Pancreas (tissue), 10 donors: ENCODE data around the gene SRSF4. TPM values are rescaled to one million over a fixed set of nuclear protein-coding genes. Genes with fewer than 3 reads are reported as not detected.
"Not testable (repeated sequence)": the region's sequence is repeated elsewhere in the genome, so short reads cannot be mapped to it uniquely, and the experiment has no call there.

Source experiments
- ATAC-seq, 4 donors: fragments of 200-7000 bp; cut with Tn5 transposase; one replicate each; pipeline versions ENCODE4 v1.8.0 to v1.9.1; 2020; ENCODE audit warnings: mild to moderate bottlenecking in 4 of 4, moderate library complexity in 4 of 4
- DNase-seq, 6 donors: peaks; one replicate each; pipeline ENCODE4 v3.0.0-alpha.2; 2020
- FAIRE-seq: peaks from 2 replicates; lab custom pipeline; 2012; peaks lifted over from hg19 to GRCh38; lab: Jason Lieb, UNC
- H3K27ac ChIP-seq, 4 donors: fragments of 200-600 bp; sonication (generic); 1 replicate in 3 of 4; 2 replicates in 1 of 4; pipeline versions ENCODE4 v1.5.0 to v1.8.0; 2020
- H3K27me3 ChIP-seq, 4 donors: fragments of 200-600 bp; one replicate each; pipeline ENCODE4 v1.8.0; 2021
- H3K36me3 ChIP-seq, 3 donors: fragments of 200-600 bp; sonication (generic) in 1 of 3; one replicate each; pipeline versions ENCODE4 v1.5.0 to v1.8.0; 2020 to 2021
- H3K4me1 ChIP-seq, 3 donors: fragments of 200-600 bp; one replicate each; pipeline ENCODE4 v1.8.0; 2021
- H3K4me3 ChIP-seq, 4 donors: fragments of 200-600 bp; sonication (generic) in 2 of 4; one replicate each; pipeline versions ENCODE4 v1.5.0 to v1.8.0; 2020 to 2021
- H3K9me3 ChIP-seq, 4 donors: fragments of 200-600 bp; one replicate each; pipeline ENCODE4 v1.8.0; 2021
- CTCF ChIP-seq, 4 donors: fragments of 200-600 bp; sonication (generic) in 3 of 4; IDR thresholded peaks; one replicate each; pipeline versions ENCODE4 v1.5.0 to v1.8.0; 2021; ENCODE audit warnings: antibody characterized with exemption in 4 of 4
- WGBS, 2 donors: extraction: QIAGEN DNeasy Blood & Tissue Kit; methylation state at CpG; one replicate each; pipeline ENCODE4 v1.1.7; 2013; 5-methylcytosine and 5-hydroxymethylcytosine counted together
- intact Hi-C, 3 donors: fragments of 100-400 bp; cut with DNase I; formaldehyde crosslinking; loops; one replicate each; pipeline versions ENCODE4 v1.11.1 to v1.14.2; 2022
- polyA plus RNA-seq, 2 donors: library from polyadenylated mRNA; stranded (reverse); fragments of 200-250 nt; gene quantifications; one replicate each; pipeline ENCODE4 v1.2.3, GENCODE V29; 2013
- total RNA-seq, 6 donors: library from RNA; stranded (reverse); fragmentation: NEBNext Ultra II Directional in 4 of 6; extraction: Animal tissue kit (Norgen Biotek cat#: 25700) in 4 of 6; gene quantifications; one replicate each; pipeline versions ENCODE4 v1.2.1 to v1.2.4, GENCODE V29; 2021 to 2023
- donor health status: healthy with polysubstance abuse.
- donor health status: DM: no; HTN: no; CAD: no; lungs with moderate emphysema.
- donor health status: DM: no; HTN: no; CAD: no.
- donor health status: control.
- donor health status: control.
- donor health status: Bipolar disorder and iron deficiency.
- donor health status: DM: yes; HTN: yes; CAD: no.
- donor health status: DM: no; HTN: no; CAD: no.
- donor health status: DM: no; HTN: no; CAD: no.
- donor health status: DM: yes; HTN: yes; CAD: no.

SRSF4 gene
- total and polyA plus RNA-seq, 8 donors = 22.6 to 72.6 (median 27.2) TPM

GRCh38 chr1:29156543-29157268 lies 25.0 kb downstream of the SRSF4 start:
- intact Hi-C loops = no loop called here
- Histone ChIP-seq H3K36me3 (peaks cover 2 to 55% (median 36%) of the 10 kb centered on the region in 3 donors), H3K9me3 (no peaks in the 10 kb centered on the region), H3K4me1 (peaks cover 11 to 19% (median 13%) of the 10 kb centered on the region in 3 donors), H3K27ac (peak overlapping the region in 1 of 4 donors; percentile 38), H3K27me3 (no peaks in the 10 kb centered on the region), H3K4me3 (no peak overlapping the region)
- TF ChIP-seq CTCF (IDR thresholded peaks at IDR 0.05) = no peak
- ATAC-seq = peak; percentile 76 to 84 (median 80)
- no peak for FAIRE-seq
- 36 to 38% methylated on average over 10 of the region's 10 CpGs for WGBS, 2 donors
- no peak for DNase-seq

GRCh38 chr1:29152046-29152805 lies 29.5 kb downstream of the SRSF4 start:
- Histone ChIP-seq H3K27ac (no peak overlapping the region), H3K4me1 (peaks cover 2 to 15% (median 11%) of the 10 kb centered on the region in 3 donors), H3K36me3 (peaks cover 5 to 71% (median 67%) of the 10 kb centered on the region in 3 donors), H3K9me3 (no peaks in the 10 kb centered on the region), H3K4me3 (no peak overlapping the region), H3K27me3 (no peaks in the 10 kb centered on the region)
- no peak for DNase-seq
- FAIRE-seq = no peak
- no peak for ATAC-seq
- intact Hi-C loops = no loop called here
- WGBS, 2 donors = 87 to 94% methylated on average over 8 of the region's 8 CpGs
- TF ChIP-seq CTCF (IDR thresholded peaks at IDR 0.05) = no peak

- WGBS, 2 donors = 95 to 98% methylated on average over 9 of the region's 9 CpGs
- FAIRE-seq, DNase-seq, H3K9me3 ChIP-seq, H3K4me1 ChIP-seq, H3K27ac ChIP-seq, ATAC-seq, H3K27me3 ChIP-seq, H3K4me3 ChIP-seq, intact Hi-C loops: not testable (repeated sequence)
- peaks cover 5 to 71% (median 67%) of the 10 kb centered on the region in 3 donors for H3K36me3 ChIP-seq
These were observed 31.4 kb downstream of the SRSF4 start for GRCh38 chr1:29150346-29150745.

GRCh38 chr1:29148656-29149491 lies 32.8 kb downstream of the SRSF4 start:
- no peak for FAIRE-seq
- H3K9me3 ChIP-seq = no peaks in the 10 kb centered on the region
- no peak overlapping the region for H3K27ac ChIP-seq
- H3K4me3 ChIP-seq = no peak overlapping the region
- TF ChIP-seq CTCF (IDR thresholded peaks at IDR 0.05) = no peak
- H3K4me1 ChIP-seq = peaks cover 0 to 2% (median 0%) of the 10 kb centered on the region in 3 donors
- ATAC-seq = no peak
- 95 to 96% methylated on average over 35 of the region's 35 CpGs for WGBS, 2 donors
- H3K27me3 ChIP-seq = no peaks in the 10 kb centered on the region
- DNase-seq = no peak
- intact Hi-C loops = no loop called here
- H3K36me3 ChIP-seq = peaks cover 2 to 63% (median 59%) of the 10 kb centered on the region in 3 donors
